Eye (tissue), 1 donor: ENCODE measurements around the gene CPEB4.

ENCODE experiments used
- DNase-seq: peaks from one replicate; pipeline ENCODE4 v3.0.0-alpha.2; 2015

The CPEB4 gene

DNA sequence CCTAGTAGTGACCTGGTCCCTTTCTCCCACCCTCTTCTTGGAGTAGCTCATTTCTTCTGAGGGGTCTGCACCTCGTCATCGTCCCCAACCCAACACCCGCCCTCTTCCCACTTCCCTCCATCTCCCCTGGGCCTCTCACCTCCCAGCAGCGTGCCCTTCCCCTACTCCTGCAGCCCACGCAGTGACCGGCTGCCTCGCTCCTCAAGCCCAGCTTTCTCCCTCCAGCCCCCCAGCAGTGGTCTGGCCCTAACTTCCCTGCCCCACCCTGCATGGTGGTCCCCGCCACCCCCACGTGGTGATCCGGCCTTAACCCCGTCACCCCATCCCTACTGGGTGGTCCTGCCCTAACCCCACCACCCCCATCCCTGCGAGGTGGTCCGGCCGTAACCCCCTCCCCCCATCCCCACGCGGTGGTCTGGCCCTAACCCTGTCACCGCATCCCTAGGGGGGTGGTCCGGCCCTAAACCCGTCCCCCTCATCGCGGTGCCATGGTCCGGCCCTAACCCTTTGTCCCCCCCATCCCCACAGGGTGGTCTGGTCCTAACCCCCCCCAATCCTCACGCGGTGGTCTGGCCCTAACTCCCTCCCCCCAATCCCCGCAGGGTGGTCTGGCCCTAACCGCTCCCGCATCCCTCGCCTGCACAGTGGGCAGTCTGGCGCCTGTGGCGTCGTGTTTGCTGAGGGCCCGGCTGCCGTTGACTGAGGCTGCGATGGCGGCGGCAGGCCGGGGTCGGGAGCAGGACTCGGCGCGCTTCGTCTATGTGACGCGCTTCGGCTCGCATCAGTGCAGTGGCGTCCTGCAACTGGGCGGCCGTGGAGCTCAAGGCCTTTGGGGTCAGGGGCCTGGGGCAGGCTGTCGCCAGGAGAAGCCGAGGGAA lies 100.6 kb downstream of the CPEB4 start, which contains the start of gene C5orf47:
TSS of gene C5orf47 (plus strand) at position 617 of the 878 bp plus-strand sequence. CDS start at position 711, 94 bp downstream.
- DNase-seq, result no peak

DNA sequence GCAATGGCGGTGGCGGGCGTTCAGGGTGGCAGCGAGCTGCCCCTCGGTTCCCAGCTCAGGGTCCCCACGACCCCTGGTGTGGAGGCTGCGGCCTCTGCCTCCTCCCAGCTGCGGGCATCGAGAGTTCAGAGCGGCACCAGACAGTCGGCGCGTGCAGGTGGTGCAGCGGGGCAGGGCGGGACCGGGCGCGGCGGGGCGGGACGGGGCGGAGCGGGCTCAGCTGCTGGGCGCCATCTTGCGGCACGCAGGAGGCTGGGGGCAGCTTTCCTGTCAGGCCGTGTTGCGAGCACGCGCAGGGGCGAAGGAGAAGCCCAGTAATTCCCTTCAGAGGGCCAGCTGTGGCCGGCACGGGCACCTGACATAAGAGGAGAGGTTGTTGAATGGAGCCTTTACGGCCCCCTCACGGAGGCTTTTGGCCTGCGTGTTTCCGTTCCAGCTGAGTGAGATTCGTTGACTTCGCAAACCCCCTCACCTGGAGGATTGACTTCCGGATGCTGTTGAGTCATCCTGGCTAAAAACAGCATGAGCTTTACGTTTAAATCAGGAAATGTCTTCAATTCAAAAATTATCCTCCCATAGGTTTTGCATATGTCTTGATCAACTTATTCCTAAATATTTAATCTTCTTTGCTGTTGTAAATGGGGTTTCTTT lies 101.4 kb downstream of the CPEB4 start:
- no peak for DNase-seq

DNA sequence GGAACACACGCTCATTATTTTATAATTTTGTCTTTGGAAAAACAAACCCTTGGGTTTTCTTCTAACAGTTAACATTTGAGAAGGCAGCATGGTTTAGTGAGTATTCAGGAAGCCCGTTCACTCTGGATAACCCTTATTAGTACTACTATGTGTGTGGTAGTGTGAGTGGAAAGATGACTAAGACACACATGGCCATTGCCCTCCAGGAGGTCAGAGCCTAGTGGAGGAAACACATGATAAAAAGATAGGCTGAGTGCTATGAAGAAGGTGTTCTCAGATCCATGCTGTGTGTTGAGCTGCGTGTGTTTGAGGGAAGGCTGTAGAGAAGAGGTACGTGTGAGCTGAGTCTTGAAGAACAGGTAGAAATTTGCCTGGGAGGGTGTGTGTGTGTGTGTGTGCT lies 109.2 kb downstream of the CPEB4 start:
- no peak for DNase-seq

DNA sequence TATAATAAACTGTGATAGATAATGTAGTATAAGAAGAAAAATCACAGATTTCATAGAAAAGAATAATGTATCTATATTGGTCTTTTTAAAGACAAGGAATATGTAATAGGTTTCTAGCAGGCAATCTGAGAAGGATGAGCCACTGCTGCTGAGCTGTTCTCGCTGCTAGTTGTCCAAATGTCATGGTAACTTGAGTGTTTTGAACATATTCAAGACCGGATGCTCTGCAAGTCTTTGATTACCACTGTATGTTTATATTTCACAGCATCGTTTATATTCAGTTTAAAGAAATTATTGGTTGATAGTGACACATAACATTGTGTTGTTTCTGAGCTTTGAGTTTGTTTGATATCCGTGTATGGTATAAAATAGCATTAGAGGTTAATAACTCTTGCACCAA lies 110.4 kb downstream of the CPEB4 start:
- no peak for DNase-seq

DNA sequence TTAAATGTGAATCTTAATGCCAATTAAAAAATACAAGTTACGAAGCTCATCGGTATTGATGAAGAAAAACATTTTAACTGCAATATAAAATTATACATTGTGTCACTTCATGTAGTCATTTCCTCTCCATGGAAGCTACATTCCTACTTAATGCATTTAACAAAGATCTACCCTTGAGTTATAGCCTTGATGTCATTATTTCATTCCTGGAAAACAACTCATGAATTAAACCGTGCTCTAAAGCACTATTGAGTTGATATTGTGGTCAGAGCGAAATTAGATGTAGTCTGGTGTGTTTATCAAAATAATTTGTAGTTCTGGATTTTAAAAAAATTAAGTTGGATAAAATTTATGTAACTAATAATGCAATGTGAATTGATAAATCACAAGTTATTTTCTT lies 111.9 kb downstream of the CPEB4 start:
- DNase-seq, result no peak

DNA sequence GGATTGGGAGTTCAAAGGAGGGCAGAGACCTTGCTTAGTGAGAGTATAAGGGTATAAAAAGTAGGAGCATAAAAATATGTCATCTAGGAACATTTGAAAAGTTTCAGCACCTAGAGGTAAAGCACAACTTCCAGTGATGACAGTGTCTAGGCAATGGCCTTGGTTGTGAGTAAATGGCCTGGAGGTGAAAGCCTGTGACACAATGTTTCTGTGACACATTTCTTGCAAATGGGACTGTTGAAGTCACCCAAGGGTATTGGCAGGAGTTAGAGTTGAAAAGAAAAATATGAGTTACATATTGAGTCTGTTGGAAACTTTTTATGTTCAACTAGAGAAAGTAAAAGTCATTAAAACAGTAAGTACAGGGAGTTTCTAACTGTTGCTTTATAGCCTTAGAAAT lies 115.6 kb downstream of the CPEB4 start:
- no peak for DNase-seq

DNA sequence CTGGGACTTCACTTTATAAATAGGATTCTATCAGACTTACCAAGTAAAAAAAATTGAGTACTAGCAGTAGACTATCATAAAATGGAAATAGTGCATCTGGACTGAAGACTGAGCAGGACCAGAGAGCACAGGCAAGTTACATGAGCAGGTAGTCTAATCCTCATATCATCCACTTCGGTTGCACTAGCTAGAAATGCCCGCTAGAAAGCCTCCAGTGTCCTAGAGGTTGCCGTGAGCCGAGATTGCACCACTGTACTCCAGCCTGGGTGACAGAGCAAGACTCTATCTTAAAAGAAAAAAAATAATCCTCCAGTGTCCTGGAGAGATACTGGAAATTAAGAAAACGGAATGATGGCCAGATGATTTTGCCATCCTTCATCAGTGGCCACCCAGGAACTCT lies 120.8 kb downstream of the CPEB4 start:
- no peak for DNase-seq

DNA sequence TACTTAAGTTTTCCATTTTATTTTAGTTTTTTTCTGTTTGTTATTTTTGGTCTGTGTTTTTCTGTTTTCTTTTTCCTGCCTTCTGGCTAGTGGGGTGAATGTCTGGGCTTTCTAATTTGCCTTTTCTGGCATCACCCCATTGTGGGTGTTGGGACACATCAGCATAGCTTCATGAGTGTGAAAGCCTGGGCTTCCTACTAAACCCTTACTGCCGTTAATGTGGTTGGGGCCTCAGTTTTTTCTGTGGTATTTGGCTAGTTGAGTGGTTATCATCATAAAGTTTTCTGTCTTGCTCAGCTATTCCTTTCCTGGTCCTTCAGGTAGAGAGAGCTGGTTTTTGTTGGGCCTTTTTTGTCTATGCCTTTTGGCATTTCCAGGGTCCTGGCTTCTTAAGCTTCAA lies 122.2 kb downstream of the CPEB4 start:
- no peak for DNase-seq

DNA sequence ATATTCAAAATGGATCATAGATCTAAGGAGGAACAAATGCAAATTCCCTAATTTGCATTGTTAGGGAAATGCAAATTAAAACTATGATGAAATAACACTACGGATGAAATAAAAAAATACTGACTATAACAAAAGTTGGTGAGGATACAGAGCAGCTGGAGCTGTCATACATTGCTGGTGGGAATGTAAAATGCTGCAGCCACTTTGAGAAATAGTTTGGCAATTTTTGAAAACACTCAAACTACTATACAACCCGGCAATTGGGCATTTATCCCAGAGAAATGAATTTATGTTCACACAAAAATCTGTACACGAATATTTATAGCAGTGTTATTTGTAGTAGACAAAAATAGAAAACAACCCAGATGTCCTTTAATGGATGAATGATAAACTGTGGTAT lies 123.3 kb downstream of the CPEB4 start:
- no peak for DNase-seq
